ENCODE measurements around the gene OTUB2. TPM values are rescaled to one million over a fixed set of nuclear protein-coding genes. Genes with fewer than 3 reads are reported as not detected.

OTUB2 gene
- total RNA-seq, 1 donor from 2014 or later = 0.27 TPM

GRCh38 chr14:94054401-94054800, 28.3 kb downstream of the OTUB2 start:
- no peak overlapping the region for H3K27ac ChIP-seq (replicated peaks)
- no peaks in the 10 kb centered on the region for H3K27me3 ChIP-seq (ENCODE audit: low read depth)
- no peaks in the 10 kb centered on the region for H3K9me3 ChIP-seq (replicated peaks)
- H3K4me1 ChIP-seq = peaks cover 56% of the 10 kb centered on the region
- no peak for TF ChIP-seq CTCF (IDR thresholded peaks at IDR 0.05; ENCODE audit: borderline replicate concordance)
- DNase-seq = no peak
- intact Hi-C loops (cut with micrococcal nuclease) = no loop called here
- peaks cover 99% of the 10 kb centered on the region for H3K36me3 ChIP-seq
- H3K4me3 ChIP-seq = no peak overlapping the region

DNA sequence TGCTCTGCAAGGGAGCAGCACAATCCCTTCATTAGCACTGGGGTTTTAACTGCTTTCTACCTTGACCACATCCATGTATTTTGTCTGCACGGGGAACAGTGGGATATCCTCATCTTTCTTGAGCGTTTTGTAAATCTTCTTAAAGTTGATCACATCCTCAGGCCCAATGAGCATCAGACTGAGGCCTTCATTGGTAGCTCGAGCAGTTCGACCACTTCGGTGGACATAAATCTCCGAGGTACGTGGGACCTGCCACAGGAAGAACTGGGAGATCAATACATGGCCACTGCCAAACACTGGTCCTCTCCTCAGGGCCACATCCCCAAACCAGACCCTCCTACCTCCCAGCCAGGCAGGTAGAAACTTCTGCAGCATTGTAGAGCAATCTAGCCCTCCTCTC, 28.8 kb downstream of the OTUB2 start:
- Histone ChIP-seq H3K9me3 (replicated peaks) (no peaks in the 10 kb centered on the region), H3K4me3 (no peak overlapping the region), H3K27ac (replicated peaks) (no peak overlapping the region), H3K36me3 (peaks cover 99% of the 10 kb centered on the region), H3K27me3 (ENCODE audit: low read depth) (no peaks in the 10 kb centered on the region), H3K4me1 (peaks cover 56% of the 10 kb centered on the region)
- no peak for DNase-seq
- TF ChIP-seq CTCF (IDR thresholded peaks at IDR 0.05; ENCODE audit: borderline replicate concordance) = no peak
- intact Hi-C loops (cut with micrococcal nuclease) = no loop called here

GRCh38 chr14:94056579-94057308, 30.6 kb downstream of the OTUB2 start:
- Histone ChIP-seq H3K4me1 (peaks cover 49% of the 10 kb centered on the region), H3K36me3 (peaks cover 99% of the 10 kb centered on the region), H3K9me3 (replicated peaks) (no peaks in the 10 kb centered on the region), H3K27me3 (ENCODE audit: low read depth) (no peaks in the 10 kb centered on the region), H3K27ac (replicated peaks) (no peak overlapping the region), H3K4me3 (no peak overlapping the region)
- intact Hi-C loops (cut with micrococcal nuclease) = no loop called here
- no peak for TF ChIP-seq CTCF (IDR thresholded peaks at IDR 0.05; ENCODE audit: borderline replicate concordance)
- no peak for DNase-seq

DNA sequence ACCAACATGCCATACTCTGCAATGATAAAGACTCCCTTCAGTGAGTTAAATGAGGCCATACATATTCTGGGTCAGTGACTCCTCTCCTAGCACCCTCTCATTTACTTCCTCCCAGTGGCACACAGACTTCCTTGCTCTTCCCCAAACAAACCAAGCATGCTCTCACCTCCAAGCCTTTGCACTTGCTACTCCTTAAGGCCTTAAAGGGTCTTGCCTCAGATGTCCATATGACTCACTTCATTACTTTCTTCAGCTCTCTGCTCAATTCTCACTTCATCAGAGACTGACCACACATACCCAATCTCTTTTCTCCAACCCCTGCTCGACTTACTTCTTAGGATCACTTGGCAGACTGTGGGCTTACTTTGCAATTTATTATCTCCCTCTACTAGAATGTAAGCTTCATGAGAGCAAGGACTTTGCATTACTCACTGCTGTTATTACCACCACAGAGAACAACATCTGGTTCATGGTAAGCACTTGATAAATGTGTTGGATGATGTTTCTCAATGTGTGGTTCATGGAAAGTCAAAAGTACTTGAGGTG, 32.1 kb downstream of the OTUB2 start:
- H3K36me3 ChIP-seq = peaks cover 94% of the 10 kb centered on the region
- no peak for DNase-seq
- TF ChIP-seq CTCF (IDR thresholded peaks at IDR 0.05; ENCODE audit: borderline replicate concordance) = no peak
- no peaks in the 10 kb centered on the region for H3K27me3 ChIP-seq (ENCODE audit: low read depth)
- no peak overlapping the region for H3K27ac ChIP-seq (replicated peaks)
- H3K4me3 ChIP-seq = no peak overlapping the region
- intact Hi-C loops (cut with micrococcal nuclease) = no loop called here
- H3K9me3 ChIP-seq (replicated peaks) = no peaks in the 10 kb centered on the region
- peaks cover 49% of the 10 kb centered on the region for H3K4me1 ChIP-seq

DNA sequence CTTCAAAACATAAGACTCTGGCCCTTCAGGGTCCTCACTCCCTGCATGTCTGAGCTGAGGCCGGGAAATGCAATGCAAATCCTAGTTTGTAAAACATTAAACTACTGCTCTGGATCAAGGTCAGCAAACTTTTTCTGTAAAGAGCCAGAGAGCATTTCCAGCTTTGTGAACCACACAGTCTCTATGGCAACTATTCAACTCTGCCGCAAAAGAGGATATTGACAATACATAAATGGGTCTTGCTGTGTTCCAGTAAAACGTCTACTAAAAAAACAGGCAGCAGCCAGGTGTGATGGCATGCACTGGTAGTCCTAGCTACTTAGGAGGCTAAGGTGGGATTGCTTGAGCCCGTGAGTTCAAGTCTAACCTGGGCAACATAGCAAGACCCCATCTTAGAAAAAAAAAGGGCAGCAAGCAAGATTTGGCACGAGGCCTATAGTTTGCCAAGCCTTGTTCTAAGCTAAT, 32.6 kb downstream of the OTUB2 start:
- Histone ChIP-seq H3K4me1 (peaks cover 53% of the 10 kb centered on the region), H3K27me3 (ENCODE audit: low read depth) (no peaks in the 10 kb centered on the region), H3K4me3 (no peak overlapping the region), H3K27ac (replicated peaks) (no peak overlapping the region), H3K9me3 (replicated peaks) (no peaks in the 10 kb centered on the region), H3K36me3 (peaks cover 89% of the 10 kb centered on the region)
- no peak for DNase-seq
- intact Hi-C loops (cut with micrococcal nuclease) = no loop called here
- TF ChIP-seq CTCF (IDR thresholded peaks at IDR 0.05; ENCODE audit: borderline replicate concordance) = no peak
